Sigmoid colon (tissue), 7 donors: ENCODE measurements around the gene AMBRA1. TPM values are rescaled to one million over a fixed set of nuclear protein-coding genes. Genes with fewer than 3 reads are reported as not detected.

Source experiments
- DNase-seq: peaks from one replicate; pipeline ENCODE4 v3.0.0-alpha.2; 2019
- H3K27ac ChIP-seq, 4 donors: fragments of 200-600 bp; sonication (generic); one replicate each; pipeline ENCODE4 v1.5.1; 2016 to 2019; ENCODE audit warnings: mild to moderate bottlenecking in 1 of 4
- H3K27me3 ChIP-seq, 3 donors: fragments of 200-600 bp; sonication (generic); one replicate each; pipeline ENCODE4 v1.5.1; 2019; ENCODE audit warnings: mild to moderate bottlenecking in 1 of 3
- H3K36me3 ChIP-seq, 4 donors: fragments of 200-600 bp; sonication (generic); one replicate each; pipeline ENCODE4 v1.5.1; 2016 to 2019
- H3K4me1 ChIP-seq, 4 donors: fragments of 200-600 bp; sonication (generic); one replicate each; pipeline ENCODE4 v1.5.1; 2017 to 2019
- H3K4me3 ChIP-seq, 4 donors: fragments of 200-600 bp; sonication (generic); one replicate each; pipeline ENCODE4 v1.5.1; 2017 to 2019; ENCODE audit warnings: mild to moderate bottlenecking in 2 of 4, moderate library complexity in 1 of 4
- H3K9me3 ChIP-seq, 4 donors: fragments of 200-600 bp in 3 of 4; sonication (generic) in 3 of 4; one replicate each; pipeline versions ENCODE4 v1.5.1 to v1.6.1; 2013 to 2019
- EP300 ChIP-seq, 4 donors: sonication (generic); formaldehyde crosslinking; IDR thresholded peaks; one replicate each; pipeline ENCODE4 v1.6.1; 2017; ENCODE audit warnings: antibody characterized with exemption in 4 of 4
- POLR2A ChIP-seq, 2 donors: fragments of 450-650 bp; IDR thresholded peaks; one replicate each; pipeline ENCODE4 v1.6.1; 2016; ENCODE audit warnings: antibody characterized with exemption in 2 of 2, mild to moderate bottlenecking in 2 of 2, moderate library complexity in 2 of 2
- POLR2AphosphoS5 ChIP-seq, 4 donors: sonication (generic); formaldehyde crosslinking; IDR thresholded peaks; one replicate each; pipeline ENCODE4 v1.6.1; 2017; ENCODE audit warnings: antibody characterized with exemption in 4 of 4
- WGBS, 2 donors: extraction: QIAGEN DNeasy Blood & Tissue Kit; methylation state at CpG; one replicate each; pipeline ENCODE4 v1.1.7; 2013; 5-methylcytosine and 5-hydroxymethylcytosine counted together
- intact Hi-C: fragments of 100-400 bp; cut with DNase I; formaldehyde crosslinking; loops from one replicate; pipeline ENCODE4 v1.15.1; 2023
- polyA plus RNA-seq, 3 donors: library from polyadenylated mRNA; stranded (reverse); fragments of 200-250 nt; gene quantifications; one replicate each; pipeline ENCODE4 v1.2.3, GENCODE V29; 2013
- total RNA-seq, 4 donors: library from RNA; depleted of rRNA; stranded (reverse); fragments of >200 nt; gene quantifications; one replicate each; pipeline ENCODE4 v1.1.0, GENCODE V29; 2016
- TF ChIP-seq, protein P1 (sequence below), 4 experiments: fragments of 450-650 bp in 3 of 4; fragments of 200-600 bp in 1 of 4; IDR thresholded peaks; one replicate each; pipeline ENCODE4 v1.5.1; 2016 to 2019; ENCODE audit warnings: antibody characterized with exemption in 4 of 4, mild to moderate bottlenecking in 3 of 4, moderate library complexity in 2 of 4
- donor health status: healthy with polysubstance abuse.
- donor health status: Bipolar disorder and iron deficiency.
- donor health status: healthy.

AMBRA1 gene
- total and polyA plus RNA-seq, 7 donors = 8.4 to 33.0 (median 23.9) TPM

DNA sequence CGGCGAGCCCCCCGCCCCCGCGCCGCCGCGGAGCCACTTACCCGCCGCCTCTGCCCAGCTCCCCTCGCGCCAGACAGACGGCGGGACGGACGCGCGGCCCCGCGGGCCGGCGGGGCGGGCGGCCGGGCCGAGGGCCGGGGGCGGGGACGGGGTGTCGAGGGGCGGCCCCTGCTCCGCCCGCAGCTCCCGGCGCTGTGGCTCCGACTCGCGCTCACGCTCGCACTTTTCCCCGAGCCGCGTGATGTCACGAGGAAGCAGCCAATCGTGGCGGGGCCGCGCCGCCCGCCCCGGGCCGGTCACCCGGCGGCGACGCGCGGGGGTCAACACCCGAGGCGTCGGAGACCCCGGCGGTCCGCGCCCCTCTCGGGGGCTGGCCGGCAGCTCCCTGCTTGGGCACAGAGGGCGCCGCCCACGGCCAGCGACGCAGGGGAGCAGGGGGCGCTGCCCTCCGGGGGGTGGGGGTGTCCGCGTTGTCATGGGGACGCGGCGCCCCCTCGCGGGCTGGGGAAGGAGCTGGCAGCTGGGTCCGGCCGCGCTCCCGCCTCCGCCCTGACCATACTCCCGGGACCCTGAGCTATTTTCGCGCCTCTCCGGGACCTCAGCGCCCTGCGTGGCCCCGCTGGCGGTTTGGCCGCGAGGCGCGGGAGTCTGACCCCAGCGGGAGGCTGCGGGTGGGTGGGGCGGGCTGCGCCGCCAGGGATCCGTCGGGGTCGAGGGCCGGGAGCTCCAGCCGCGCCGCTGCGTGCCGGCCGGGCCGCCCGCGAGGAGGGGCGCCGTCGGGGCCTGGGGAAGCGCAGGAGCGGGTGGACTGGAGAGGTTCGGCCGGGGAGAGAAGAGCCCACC, 202.0 kb downstream of the AMBRA1 start, which contains the start of gene CHRM4:
CHRM4 (minus strand) TSS at position 199 of the 843 bp plus-strand sequence. CDS start 5,219 bp downstream, outside the sequence.
- 1% methylated on average over 123 of the region's 123 CpGs for WGBS, 2 donors
- peak; percentile 53 for DNase-seq
- Histone ChIP-seq H3K27ac (no peak within 1 kb of the TSS), H3K36me3 (peaks cover 0 to 10% (median 1%) of the 10 kb centered on the region in 4 donors), H3K27me3 (peaks cover 35 to 60% (median 49%) of the 10 kb centered on the region in 3 donors), H3K9me3 (no peaks in the 10 kb centered on the region), H3K4me1 (peaks cover 0 to 42% (median 40%) of the 10 kb centered on the region in 4 donors), H3K4me3 (peak within 1 kb of the TSS in 3 of 4 donors; percentile 18 to 47 (median 39))
- intact Hi-C loops = no loop called here
- TF ChIP-seq POLR2AphosphoS5 (IDR thresholded peaks at IDR 0.05) = no peak
- TF ChIP-seq, protein P1, sequence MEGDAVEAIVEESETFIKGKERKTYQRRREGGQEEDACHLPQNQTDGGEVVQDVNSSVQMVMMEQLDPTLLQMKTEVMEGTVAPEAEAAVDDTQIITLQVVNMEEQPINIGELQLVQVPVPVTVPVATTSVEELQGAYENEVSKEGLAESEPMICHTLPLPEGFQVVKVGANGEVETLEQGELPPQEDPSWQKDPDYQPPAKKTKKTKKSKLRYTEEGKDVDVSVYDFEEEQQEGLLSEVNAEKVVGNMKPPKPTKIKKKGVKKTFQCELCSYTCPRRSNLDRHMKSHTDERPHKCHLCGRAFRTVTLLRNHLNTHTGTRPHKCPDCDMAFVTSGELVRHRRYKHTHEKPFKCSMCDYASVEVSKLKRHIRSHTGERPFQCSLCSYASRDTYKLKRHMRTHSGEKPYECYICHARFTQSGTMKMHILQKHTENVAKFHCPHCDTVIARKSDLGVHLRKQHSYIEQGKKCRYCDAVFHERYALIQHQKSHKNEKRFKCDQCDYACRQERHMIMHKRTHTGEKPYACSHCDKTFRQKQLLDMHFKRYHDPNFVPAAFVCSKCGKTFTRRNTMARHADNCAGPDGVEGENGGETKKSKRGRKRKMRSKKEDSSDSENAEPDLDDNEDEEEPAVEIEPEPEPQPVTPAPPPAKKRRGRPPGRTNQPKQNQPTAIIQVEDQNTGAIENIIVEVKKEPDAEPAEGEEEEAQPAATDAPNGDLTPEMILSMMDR (IDR thresholded peaks at IDR 0.05) = no peak
- TF ChIP-seq EP300 (IDR thresholded peaks at IDR 0.05) = no peak
- TF ChIP-seq POLR2A (IDR thresholded peaks at IDR 0.05) = no peak

DNA sequence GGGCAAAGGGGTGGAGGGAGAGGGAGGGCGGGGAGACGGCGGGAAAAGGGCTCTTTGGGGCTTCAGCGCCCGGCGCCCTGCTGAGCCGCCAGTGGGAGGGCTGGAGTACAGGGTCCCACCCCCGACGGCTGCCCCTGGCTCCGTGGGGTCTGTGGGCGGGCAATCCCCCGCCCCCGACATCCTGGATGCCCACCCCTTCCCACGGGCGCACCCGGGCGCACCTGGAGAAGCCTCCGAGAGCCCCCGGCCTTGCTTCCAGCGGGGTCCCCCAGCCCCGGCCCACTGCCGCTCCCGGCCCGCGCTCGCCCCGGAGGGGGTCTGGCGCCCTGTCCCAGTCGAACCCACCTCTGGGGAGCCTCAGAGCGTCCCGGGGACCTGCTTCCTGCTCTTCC, 202.6 kb downstream of the AMBRA1 start:
- Histone ChIP-seq H3K27ac (no peak overlapping the region), H3K4me3 (peak overlapping the region in 2 of 4 donors; percentile 18 to 47), H3K9me3 (no peaks in the 10 kb centered on the region), H3K4me1 (peaks cover 0 to 42% (median 40%) of the 10 kb centered on the region in 4 donors), H3K36me3 (peaks cover 0 to 4% (median 0%) of the 10 kb centered on the region in 4 donors), H3K27me3 (peaks cover 35 to 66% (median 49%) of the 10 kb centered on the region in 3 donors)
- intact Hi-C loops = no loop called here
- 1 to 2% methylated on average over 31 of the region's 31 CpGs for WGBS, 2 donors
- no peak for DNase-seq
- TF ChIP-seq, protein P1 (IDR thresholded peaks at IDR 0.05) = no peak
- no peak for TF ChIP-seq POLR2A (IDR thresholded peaks at IDR 0.05)

DNA sequence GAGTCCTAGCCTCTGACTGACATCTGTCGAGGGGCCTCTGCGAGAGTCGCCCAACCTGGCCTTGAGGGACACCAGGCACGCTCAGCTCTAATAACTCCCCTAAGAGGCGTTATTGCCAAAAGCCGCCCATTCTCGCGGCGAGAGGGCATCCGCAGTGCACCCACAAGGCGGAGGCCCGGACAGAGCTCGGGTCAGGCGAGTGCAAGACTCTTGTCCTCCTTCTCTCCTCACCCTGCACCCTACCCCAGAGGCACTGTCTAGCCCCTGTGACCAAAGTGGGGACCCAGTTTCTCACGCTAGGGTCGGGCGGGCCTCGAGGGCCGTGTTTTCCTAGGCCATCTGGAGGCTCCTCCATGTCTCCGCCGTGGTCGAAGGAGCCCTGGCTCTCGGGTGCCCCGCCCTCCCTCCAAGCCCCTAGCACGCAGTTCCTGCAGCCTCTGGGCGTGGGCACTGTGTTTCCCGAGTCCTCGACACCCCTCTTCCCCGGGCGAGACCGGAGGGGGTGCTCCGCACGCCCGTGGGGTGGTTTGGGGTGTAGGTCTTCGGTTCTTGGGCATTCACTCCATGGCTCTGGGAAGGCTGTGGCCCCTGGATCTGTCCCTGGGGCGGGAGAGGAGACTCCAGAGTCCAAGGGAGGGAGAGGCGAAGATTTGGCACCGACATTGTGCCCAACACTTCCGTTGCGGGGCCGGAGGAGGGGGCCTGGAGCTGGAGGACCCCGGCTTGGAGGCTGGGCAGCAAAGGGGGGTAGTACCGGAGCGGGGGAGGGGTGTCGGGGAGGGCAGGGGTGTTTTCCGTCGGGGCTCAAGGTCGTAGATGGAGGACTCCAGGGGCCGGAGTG, 203.3 kb downstream of the AMBRA1 start:
- no peaks in the 10 kb centered on the region for H3K9me3 ChIP-seq
- no peak overlapping the region for H3K4me3 ChIP-seq
- TF ChIP-seq POLR2A (IDR thresholded peaks at IDR 0.05) = no peak
- intact Hi-C loops = no loop called here
- peaks cover 0 to 42% (median 40%) of the 10 kb centered on the region in 4 donors for H3K4me1 ChIP-seq
- DNase-seq = peak; percentile 59
- no peaks in the 10 kb centered on the region for H3K36me3 ChIP-seq
- no peak overlapping the region for H3K27ac ChIP-seq
- WGBS, 2 donors = 3 to 7% methylated on average over 49 of the region's 49 CpGs
- peaks cover 35 to 73% (median 52%) of the 10 kb centered on the region in 3 donors for H3K27me3 ChIP-seq

DNA sequence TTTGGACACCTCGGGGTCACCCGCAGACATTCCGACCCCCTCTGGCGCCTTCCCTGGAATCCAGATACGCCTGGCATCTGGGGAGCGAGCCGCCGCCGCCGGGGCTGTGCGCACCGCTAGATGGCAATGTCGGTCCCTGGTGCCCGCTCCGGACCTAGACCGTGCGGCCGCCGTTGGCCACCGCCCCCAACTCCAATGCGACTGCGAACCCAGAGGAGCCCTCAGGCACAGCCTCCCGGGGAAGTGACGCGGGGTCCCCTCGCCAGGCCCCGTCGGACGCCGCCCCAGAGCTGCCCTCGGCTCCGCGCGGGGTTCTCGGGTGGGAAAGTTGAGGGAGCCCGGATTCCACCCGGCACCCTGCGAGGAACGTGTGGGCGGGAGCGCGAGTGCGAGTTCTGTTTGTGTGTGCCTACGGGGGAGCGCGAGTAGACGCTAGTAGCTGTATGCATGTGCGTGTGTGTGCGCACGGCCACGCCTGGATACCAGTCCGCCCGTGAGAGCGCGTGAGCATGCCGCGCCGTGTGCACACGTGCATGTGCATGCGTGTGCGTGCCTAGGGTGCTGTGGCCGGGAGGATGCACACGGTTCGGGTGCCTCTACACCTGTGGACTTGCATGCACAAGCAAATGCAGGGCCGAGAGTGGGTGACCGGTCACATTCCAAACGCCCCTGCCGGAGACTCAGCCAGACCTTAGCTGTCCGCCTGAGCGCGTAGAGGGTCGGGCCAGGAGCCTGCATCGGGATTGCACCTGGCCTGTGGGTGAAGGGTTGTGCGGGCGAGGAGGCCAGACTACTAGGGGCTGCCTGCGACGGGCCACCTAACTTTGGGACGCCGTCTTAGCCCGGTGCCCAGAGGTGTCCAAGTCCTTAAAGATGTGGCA, 204.1 kb downstream of the AMBRA1 start:
- DNase-seq = peak; percentile 74
- TF ChIP-seq POLR2AphosphoS5 (IDR thresholded peaks at IDR 0.05) = no peak
- TF ChIP-seq EP300 (IDR thresholded peaks at IDR 0.05) = no peak
- no peak for TF ChIP-seq POLR2A (IDR thresholded peaks at IDR 0.05)
- TF ChIP-seq, protein P1 (IDR thresholded peaks at IDR 0.05) = peak; percentile 17 to 78 (median 60)
- Histone ChIP-seq H3K27ac (no peak overlapping the region), H3K4me3 (peak overlapping the region in 3 of 4 donors; percentile 26 to 49 (median 46)), H3K9me3 (no peaks in the 10 kb centered on the region), H3K27me3 (peaks cover 35 to 81% (median 57%) of the 10 kb centered on the region in 3 donors), H3K36me3 (no peaks in the 10 kb centered on the region), H3K4me1 (peaks cover 0 to 42% (median 40%) of the 10 kb centered on the region in 4 donors)
- intact Hi-C loops = loop anchor here (2.0 to 5.0 kb wide), 2 partner anchors 148 to 227 kb away; partner anchors contain the start of genes ATG13 and HARBI1
- 1 to 3% methylated on average over 80 of the region's 80 CpGs for WGBS, 2 donors
